ENCODE measurements around the gene TRIM60.
A peak's percentile ranks its signal among the peaks of the same experiment; 100 is the strongest.
"Not testable (repeated sequence)": the region's sequence is repeated elsewhere in the genome, so short reads cannot be mapped to it uniquely, and the experiment has no call there.

The TRIM60 gene

GRCh38 chr4:165019995-165020394 lies 11.8 kb upstream of the TRIM60 start:
- WGBS (ENCODE audit: extremely low coverage, insufficient coverage, low lambda C conversion rate): no CpG with 5 or more reads among the region's 30 CpGs
- not testable (repeated sequence) for H2AK5ac ChIP-seq (ENCODE audit: low read length); DNase-seq; H4K5ac ChIP-seq (ENCODE audit: low read length); H3K9ac ChIP-seq (ENCODE audit: low read length); H2BK5ac ChIP-seq (ENCODE audit: low read length); H3K36me3 ChIP-seq (ENCODE audit: control insufficient read depth, insufficient read depth, low read length); H3K4me3 ChIP-seq (ENCODE audit: low read length); H3K4ac ChIP-seq (ENCODE audit: low read depth, low read length); H3K18ac ChIP-seq (ENCODE audit: low read length); H3K23ac ChIP-seq (ENCODE audit: low read length); H3K4me1 ChIP-seq (ENCODE audit: control insufficient read depth, low read depth, low read length); H2BK120ac ChIP-seq (ENCODE audit: low read depth, low read length); H4K8ac ChIP-seq (ENCODE audit: low read depth, low read length); H3K56ac ChIP-seq (ENCODE audit: low read length); H2BK15ac ChIP-seq (replicated peaks; ENCODE audit: low read depth); H3K79me1 ChIP-seq (ENCODE audit: low read length); H3K4me2 ChIP-seq (ENCODE audit: low read length); H3K27me3 ChIP-seq (ENCODE audit: insufficient read depth, low read length, poor library complexity); H3K27ac ChIP-seq (ENCODE audit: low read depth, low read length); H3K79me2 ChIP-seq (ENCODE audit: control insufficient read depth, insufficient read depth, low read length)

GRCh38 chr4:165025782-165026181 lies 6.0 kb upstream of the TRIM60 start:
- not testable (repeated sequence) for H3K4ac ChIP-seq (ENCODE audit: low read depth, low read length); H3K23ac ChIP-seq (ENCODE audit: low read length); H2BK120ac ChIP-seq (ENCODE audit: low read depth, low read length); H3K9ac ChIP-seq (ENCODE audit: low read length); H3K79me1 ChIP-seq (ENCODE audit: low read length); H3K27me3 ChIP-seq (ENCODE audit: insufficient read depth, low read length, poor library complexity); H3K4me1 ChIP-seq (ENCODE audit: control insufficient read depth, low read depth, low read length); H3K4me2 ChIP-seq (ENCODE audit: low read length); H2AK5ac ChIP-seq (ENCODE audit: low read length); H2BK15ac ChIP-seq (replicated peaks; ENCODE audit: low read depth); DNase-seq; H3K18ac ChIP-seq (ENCODE audit: low read length); H4K8ac ChIP-seq (ENCODE audit: low read depth, low read length); H3K56ac ChIP-seq (ENCODE audit: low read length); H3K79me2 ChIP-seq (ENCODE audit: control insufficient read depth, insufficient read depth, low read length); H4K5ac ChIP-seq (ENCODE audit: low read length); H3K4me3 ChIP-seq (ENCODE audit: low read length); H2BK5ac ChIP-seq (ENCODE audit: low read length); H3K27ac ChIP-seq (ENCODE audit: low read depth, low read length); H3K36me3 ChIP-seq (ENCODE audit: control insufficient read depth, insufficient read depth, low read length)
- no CpG with 5 or more reads among the region's 8 CpGs for WGBS (ENCODE audit: extremely low coverage, insufficient coverage, low lambda C conversion rate)

- H3K4ac ChIP-seq (ENCODE audit: low read depth, low read length): no peak overlapping the region
- no peak overlapping the region for H3K18ac ChIP-seq (ENCODE audit: low read length)
- H2BK120ac ChIP-seq (ENCODE audit: low read depth, low read length): no peak overlapping the region
- H3K4me1 ChIP-seq (ENCODE audit: control insufficient read depth, low read depth, low read length): no peaks in the 10 kb centered on the region
- no peaks in the 10 kb centered on the region for H3K79me1 ChIP-seq (ENCODE audit: low read length)
- H2BK15ac ChIP-seq (replicated peaks; ENCODE audit: low read depth): no peak overlapping the region
- H3K36me3 ChIP-seq (ENCODE audit: control insufficient read depth, insufficient read depth, low read length): no peaks in the 10 kb centered on the region
- no peaks in the 10 kb centered on the region for H3K27me3 ChIP-seq (ENCODE audit: insufficient read depth, low read length, poor library complexity)
- no peak for DNase-seq
- H4K5ac ChIP-seq (ENCODE audit: low read length): no peak overlapping the region
- H3K9ac ChIP-seq (ENCODE audit: low read length): no peak overlapping the region
- H2BK5ac ChIP-seq (ENCODE audit: low read length): no peak overlapping the region
- no peak overlapping the region for H4K8ac ChIP-seq (ENCODE audit: low read depth, low read length)
- no peaks in the 10 kb centered on the region for H3K79me2 ChIP-seq (ENCODE audit: control insufficient read depth, insufficient read depth, low read length)
- no peak overlapping the region for H2AK5ac ChIP-seq (ENCODE audit: low read length)
- no peak overlapping the region for H3K23ac ChIP-seq (ENCODE audit: low read length)
- WGBS (ENCODE audit: extremely low coverage, insufficient coverage, low lambda C conversion rate): no CpG with 5 or more reads among the region's 7 CpGs
- no peak overlapping the region for H3K56ac ChIP-seq (ENCODE audit: low read length)
- H3K4me2 ChIP-seq (ENCODE audit: low read length): no peak overlapping the region
- no peak overlapping the region for H3K4me3 ChIP-seq (ENCODE audit: low read length)
- H3K27ac ChIP-seq (ENCODE audit: low read depth, low read length): no peak overlapping the region
These were observed 3.9 kb upstream of the TRIM60 start for GRCh38 chr4:165027762-165028402.

DNA sequence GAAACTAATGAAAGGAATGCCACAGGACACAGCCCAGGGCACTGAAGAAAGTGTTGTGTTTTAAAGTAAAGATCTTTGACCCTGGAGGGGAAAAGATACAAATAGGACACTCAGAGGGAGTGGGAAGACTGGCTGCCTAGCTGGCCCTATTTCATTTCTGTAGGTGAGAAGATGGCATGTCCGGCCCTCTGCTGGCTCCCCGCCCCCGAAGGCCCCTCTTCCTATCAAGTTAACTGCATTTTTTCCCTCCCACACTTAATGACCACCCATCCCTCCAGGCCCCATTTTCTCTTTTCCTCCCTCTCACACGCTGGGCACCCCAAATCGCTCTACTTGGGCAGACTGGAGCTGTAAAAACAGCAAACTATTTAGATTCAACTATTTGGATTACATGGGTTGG lies 16.4 kb downstream of the TRIM60 start:
- H3K79me2 ChIP-seq (ENCODE audit: control insufficient read depth, insufficient read depth, low read length): no peaks in the 10 kb centered on the region
- no peak overlapping the region for H3K27ac ChIP-seq (ENCODE audit: low read depth, low read length)
- H2BK5ac ChIP-seq (ENCODE audit: low read length): no peak overlapping the region
- H3K36me3 ChIP-seq (ENCODE audit: control insufficient read depth, insufficient read depth, low read length): no peaks in the 10 kb centered on the region
- no peaks in the 10 kb centered on the region for H3K4me1 ChIP-seq (ENCODE audit: control insufficient read depth, low read depth, low read length)
- no peak overlapping the region for H2BK120ac ChIP-seq (ENCODE audit: low read depth, low read length)
- H3K9ac ChIP-seq (ENCODE audit: low read length): no peak overlapping the region
- H3K4ac ChIP-seq (ENCODE audit: low read depth, low read length): no peak overlapping the region
- no peaks in the 10 kb centered on the region for H3K79me1 ChIP-seq (ENCODE audit: low read length)
- H4K8ac ChIP-seq (ENCODE audit: low read depth, low read length): no peak overlapping the region
- H3K4me2 ChIP-seq (ENCODE audit: low read length): no peak overlapping the region
- H2BK15ac ChIP-seq (replicated peaks; ENCODE audit: low read depth): no peak overlapping the region
- peak; percentile 34 for DNase-seq
- no peak overlapping the region for H2AK5ac ChIP-seq (ENCODE audit: low read length)
- no peaks in the 10 kb centered on the region for H3K27me3 ChIP-seq (ENCODE audit: insufficient read depth, low read length, poor library complexity)
- H3K23ac ChIP-seq (ENCODE audit: low read length): no peak overlapping the region
- H3K4me3 ChIP-seq (ENCODE audit: low read length): no peak overlapping the region
- H4K5ac ChIP-seq (ENCODE audit: low read length): no peak overlapping the region
- no peak overlapping the region for H3K56ac ChIP-seq (ENCODE audit: low read length)
- WGBS (ENCODE audit: extremely low coverage, insufficient coverage, low lambda C conversion rate): no CpG with 5 or more reads among the region's 5 CpGs
- no peak overlapping the region for H3K18ac ChIP-seq (ENCODE audit: low read length)

DNA sequence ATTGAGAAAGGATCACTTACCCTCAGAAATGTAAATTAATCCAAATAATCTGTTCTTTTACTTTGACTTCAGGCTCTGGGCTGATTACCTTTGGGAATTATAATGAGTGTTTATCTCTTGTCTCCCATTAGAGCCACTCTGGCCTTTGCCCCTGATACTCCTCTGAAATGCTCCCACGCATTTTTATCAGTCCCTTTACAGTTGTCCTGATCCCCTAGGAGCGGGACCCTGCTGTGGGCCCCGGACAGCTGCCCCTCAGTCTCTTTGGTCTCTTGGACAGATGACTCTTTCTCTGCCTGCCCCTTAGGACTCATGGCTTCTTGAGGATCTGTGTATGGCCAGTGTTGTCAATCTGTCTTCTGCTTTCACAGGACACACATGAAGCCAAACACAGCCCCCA lies 20.8 kb downstream of the TRIM60 start:
- Histone ChIP-seq H2BK15ac (replicated peaks; ENCODE audit: low read depth) (no peak overlapping the region), H3K36me3 (ENCODE audit: control insufficient read depth, insufficient read depth, low read length) (no peaks in the 10 kb centered on the region), H3K4me2 (ENCODE audit: low read length) (no peak overlapping the region), H3K79me2 (ENCODE audit: control insufficient read depth, insufficient read depth, low read length) (no peaks in the 10 kb centered on the region), H2AK5ac (ENCODE audit: low read length) (no peak overlapping the region), H3K56ac (ENCODE audit: low read length) (no peak overlapping the region), H3K4ac (ENCODE audit: low read depth, low read length) (no peak overlapping the region), H3K4me1 (ENCODE audit: control insufficient read depth, low read depth, low read length) (no peaks in the 10 kb centered on the region), H4K8ac (ENCODE audit: low read depth, low read length) (no peak overlapping the region), H3K79me1 (ENCODE audit: low read length) (no peaks in the 10 kb centered on the region), H3K4me3 (ENCODE audit: low read length) (no peak overlapping the region), H3K23ac (ENCODE audit: low read length) (no peak overlapping the region), H3K27me3 (ENCODE audit: insufficient read depth, low read length, poor library complexity) (no peaks in the 10 kb centered on the region), H2BK120ac (ENCODE audit: low read depth, low read length) (no peak overlapping the region), H3K27ac (ENCODE audit: low read depth, low read length) (no peak overlapping the region), H4K5ac (ENCODE audit: low read length) (no peak overlapping the region), H2BK5ac (ENCODE audit: low read length) (no peak overlapping the region), H3K9ac (ENCODE audit: low read length) (no peak overlapping the region), H3K18ac (ENCODE audit: low read length) (no peak overlapping the region)
- no CpG with 5 or more reads among the region's 3 CpGs for whole genome bisulfite sequencing (ENCODE audit: extremely low coverage, insufficient coverage, low lambda C conversion rate)
- no peak for DNase-seq

- Histone ChIP-seq H2BK15ac (replicated peaks; ENCODE audit: low read depth) (no peak within 1 kb of the TSS), H3K79me2 (ENCODE audit: control insufficient read depth, insufficient read depth, low read length) (no peaks in the 10 kb centered on the region), H3K56ac (ENCODE audit: low read length) (no peak within 1 kb of the TSS), H4K5ac (ENCODE audit: low read length) (no peak within 1 kb of the TSS), H3K23ac (ENCODE audit: low read length) (no peak within 1 kb of the TSS), H3K4me1 (ENCODE audit: control insufficient read depth, low read depth, low read length) (no peaks in the 10 kb centered on the region), H3K36me3 (ENCODE audit: control insufficient read depth, insufficient read depth, low read length) (no peaks in the 10 kb centered on the region), H3K4me3 (ENCODE audit: low read length) (no peak within 1 kb of the TSS), H3K27ac (ENCODE audit: low read depth, low read length) (no peak within 1 kb of the TSS), H3K79me1 (ENCODE audit: low read length) (no peaks in the 10 kb centered on the region), H3K9ac (ENCODE audit: low read length) (no peak within 1 kb of the TSS), H4K8ac (ENCODE audit: low read depth, low read length) (no peak within 1 kb of the TSS), H3K27me3 (ENCODE audit: insufficient read depth, low read length, poor library complexity) (no peaks in the 10 kb centered on the region), H3K18ac (ENCODE audit: low read length) (no peak within 1 kb of the TSS), H2BK120ac (ENCODE audit: low read depth, low read length) (no peak within 1 kb of the TSS), H2AK5ac (ENCODE audit: low read length) (no peak within 1 kb of the TSS), H2BK5ac (ENCODE audit: low read length) (no peak within 1 kb of the TSS), H3K4me2 (ENCODE audit: low read length) (no peak within 1 kb of the TSS), H3K4ac (ENCODE audit: low read depth, low read length) (no peak within 1 kb of the TSS)
- DNase-seq: no peak
- no CpG with 5 or more reads among the region's 6 CpGs for WGBS (ENCODE audit: extremely low coverage, insufficient coverage, low lambda C conversion rate)
These were observed 21.8 kb downstream of the TRIM60 start, which contains the start of gene TRIM75 for GRCh38 chr4:165053645-165054044. TSS of gene TRIM75 (plus strand) at chr4:165053866. CDS start at chr4:165059148, 5,282 bp downstream.
